ENCODE measurements around the gene NR3C1. TPM values are rescaled to one million over a fixed set of nuclear protein-coding genes. Genes with fewer than 3 reads are reported as not detected.

The NR3C1 gene
- polyA plus RNA-seq, 1 donor (not counting 4 experiments of a cell fraction or from before 2014, with no cell fraction given), result 30.7 TPM

DNA sequence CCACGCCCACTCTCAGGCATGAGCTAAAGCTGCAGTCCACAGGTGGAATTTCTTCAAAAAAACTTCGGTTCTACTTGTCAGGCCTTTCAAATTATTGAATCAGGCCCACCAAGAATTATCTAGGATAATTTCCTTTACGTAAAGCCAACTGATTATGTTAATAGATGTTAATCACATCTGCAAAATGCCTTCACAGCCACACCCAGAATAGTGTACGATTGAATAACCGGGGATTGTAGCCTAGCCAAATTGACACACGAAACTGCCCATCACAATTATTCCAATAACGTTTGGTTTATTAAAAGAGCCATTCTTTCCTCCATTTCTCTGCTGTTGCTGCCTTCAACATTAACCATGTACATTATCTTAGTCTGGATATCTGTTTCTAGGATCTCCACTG lies 148.7 kb downstream of the NR3C1 start:
- no peaks in the 10 kb centered on the region for H3K27me3 ChIP-seq (ENCODE audit: control insufficient read depth, extremely low read depth, insufficient read depth, low read length)
- no peak overlapping the region for H3K9ac ChIP-seq (ENCODE audit: control insufficient read depth, extremely low read depth, insufficient read depth, low read length)
- no peak overlapping the region for H3K4me3 ChIP-seq (ENCODE audit: control insufficient read depth in 2 of 3, extremely low read depth in 1 of 3, insufficient read depth in 2 of 3, low read depth in 1 of 3, low read length in 3 of 3)
- no peaks in the 10 kb centered on the region for H4K20me1 ChIP-seq (ENCODE audit: control insufficient read depth, extremely low read depth, insufficient read depth, low read length)
- dilution Hi-C loops (cut with MboI; ENCODE audit: extremely low pct_ligation_motif_present, low sequenced_read_pairs), result no loop called here
- no peak overlapping the region for H2AFZ ChIP-seq (ENCODE audit: control insufficient read depth, low read length)
- no peaks in the 10 kb centered on the region for H3K79me2 ChIP-seq (ENCODE audit: control insufficient read depth, insufficient read depth, low read length)
- no peaks in the 10 kb centered on the region for H3K9me3 ChIP-seq (ENCODE audit: control insufficient read depth, low read depth, low read length)
- FAIRE-seq (no peak), DNase-seq (ENCODE audit: low read depth, low spot score) (no peak)
- TF ChIP-seq, protein P1, sequence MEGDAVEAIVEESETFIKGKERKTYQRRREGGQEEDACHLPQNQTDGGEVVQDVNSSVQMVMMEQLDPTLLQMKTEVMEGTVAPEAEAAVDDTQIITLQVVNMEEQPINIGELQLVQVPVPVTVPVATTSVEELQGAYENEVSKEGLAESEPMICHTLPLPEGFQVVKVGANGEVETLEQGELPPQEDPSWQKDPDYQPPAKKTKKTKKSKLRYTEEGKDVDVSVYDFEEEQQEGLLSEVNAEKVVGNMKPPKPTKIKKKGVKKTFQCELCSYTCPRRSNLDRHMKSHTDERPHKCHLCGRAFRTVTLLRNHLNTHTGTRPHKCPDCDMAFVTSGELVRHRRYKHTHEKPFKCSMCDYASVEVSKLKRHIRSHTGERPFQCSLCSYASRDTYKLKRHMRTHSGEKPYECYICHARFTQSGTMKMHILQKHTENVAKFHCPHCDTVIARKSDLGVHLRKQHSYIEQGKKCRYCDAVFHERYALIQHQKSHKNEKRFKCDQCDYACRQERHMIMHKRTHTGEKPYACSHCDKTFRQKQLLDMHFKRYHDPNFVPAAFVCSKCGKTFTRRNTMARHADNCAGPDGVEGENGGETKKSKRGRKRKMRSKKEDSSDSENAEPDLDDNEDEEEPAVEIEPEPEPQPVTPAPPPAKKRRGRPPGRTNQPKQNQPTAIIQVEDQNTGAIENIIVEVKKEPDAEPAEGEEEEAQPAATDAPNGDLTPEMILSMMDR (optimal IDR thresholded peaks at IDR 0.05 in 1 of 3, IDR thresholded peaks at IDR 0.05 in 1 of 3, conservative IDR thresholded peaks at IDR 0.05 in 1 of 3; ENCODE audit: extremely low read depth in 1 of 3, insufficient read depth in 2 of 3, low read length in 3 of 3), result no peak
- TF ChIP-seq EZH2 (IDR thresholded peaks at IDR 0.05; ENCODE audit: low read length), result no peak
- peaks cover 14% of the 10 kb centered on the region for H3K4me1 ChIP-seq (ENCODE audit: control insufficient read depth, extremely low read depth, insufficient read depth, low read length)
- H3K27ac ChIP-seq (ENCODE audit: control insufficient read depth, insufficient read depth, low read length), result no peak overlapping the region
- no peaks in the 10 kb centered on the region for H3K9me1 ChIP-seq (ENCODE audit: control insufficient read depth, extremely low read depth, insufficient read depth, low read length)
- no peaks in the 10 kb centered on the region for H3K36me3 ChIP-seq (ENCODE audit: control insufficient read depth in 2 of 2, extremely low read depth in 1 of 2, insufficient read depth in 2 of 2, low read length in 2 of 2)
- no peak overlapping the region for H3K4me2 ChIP-seq (ENCODE audit: control insufficient read depth, extremely low read depth, insufficient read depth, low read depth, low read length)

DNA sequence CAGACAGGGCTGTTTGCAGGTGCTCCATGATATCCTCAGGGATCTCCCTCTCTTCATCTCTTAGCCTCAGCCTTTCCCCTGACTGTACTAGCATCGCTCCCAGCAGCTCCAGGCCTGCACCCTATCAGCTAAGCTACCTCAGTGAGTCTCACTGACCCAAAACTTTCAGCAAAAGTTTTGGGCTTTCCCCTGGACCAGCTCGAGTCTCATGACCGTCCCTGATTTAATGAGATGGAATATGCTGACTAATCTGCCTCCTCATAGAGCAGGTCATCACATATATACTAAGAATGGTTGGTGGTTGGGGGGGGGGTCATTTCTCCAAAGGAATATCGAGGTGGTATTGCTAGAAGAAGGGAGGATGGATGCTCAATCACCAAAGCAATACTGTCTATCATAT lies 151.5 kb downstream of the NR3C1 start:
- H3K4me1 ChIP-seq (ENCODE audit: control insufficient read depth, extremely low read depth, insufficient read depth, low read length), result peaks cover 21% of the 10 kb centered on the region
- no peaks in the 10 kb centered on the region for H4K20me1 ChIP-seq (ENCODE audit: control insufficient read depth, extremely low read depth, insufficient read depth, low read length)
- no peak for DNase-seq (ENCODE audit: low read depth, low spot score)
- dilution Hi-C loops (cut with MboI; ENCODE audit: extremely low pct_ligation_motif_present, low sequenced_read_pairs), result no loop called here
- TF ChIP-seq EZH2 (IDR thresholded peaks at IDR 0.05; ENCODE audit: low read length), result no peak
- TF ChIP-seq, protein P1 (optimal IDR thresholded peaks at IDR 0.05 in 1 of 3, IDR thresholded peaks at IDR 0.05 in 1 of 3, conservative IDR thresholded peaks at IDR 0.05 in 1 of 3; ENCODE audit: extremely low read depth in 1 of 3, insufficient read depth in 2 of 3, low read length in 3 of 3), result no peak
- no peaks in the 10 kb centered on the region for H3K36me3 ChIP-seq (ENCODE audit: control insufficient read depth in 2 of 2, extremely low read depth in 1 of 2, insufficient read depth in 2 of 2, low read length in 2 of 2)
- no peaks in the 10 kb centered on the region for H3K9me3 ChIP-seq (ENCODE audit: control insufficient read depth, low read depth, low read length)
- H2AFZ ChIP-seq (ENCODE audit: control insufficient read depth, low read length), result no peak overlapping the region
- no peak overlapping the region for H3K9ac ChIP-seq (ENCODE audit: control insufficient read depth, extremely low read depth, insufficient read depth, low read length)
- no peak for FAIRE-seq
- H3K27me3 ChIP-seq (ENCODE audit: control insufficient read depth, extremely low read depth, insufficient read depth, low read length), result no peaks in the 10 kb centered on the region
- H3K27ac ChIP-seq (ENCODE audit: control insufficient read depth, insufficient read depth, low read length), result no peak overlapping the region
- no peaks in the 10 kb centered on the region for H3K79me2 ChIP-seq (ENCODE audit: control insufficient read depth, insufficient read depth, low read length)
- H3K4me2 ChIP-seq (ENCODE audit: control insufficient read depth, extremely low read depth, insufficient read depth, low read depth, low read length), result no peak overlapping the region
- H3K9me1 ChIP-seq (ENCODE audit: control insufficient read depth, extremely low read depth, insufficient read depth, low read length), result no peaks in the 10 kb centered on the region
- H3K4me3 ChIP-seq (ENCODE audit: control insufficient read depth in 2 of 3, extremely low read depth in 1 of 3, insufficient read depth in 2 of 3, low read depth in 1 of 3, low read length in 3 of 3), result no peak overlapping the region

All from keratinocyte (primary cell).